Stimulated activated naive CD4-positive, alpha-beta T cell treated with Interleukin-2 at 50 U/mL for 16 hours (primary cell): ENCODE measurements around the gene MAGI1.
"Not testable (repeated sequence)": the region's sequence is repeated elsewhere in the genome, so short reads cannot be mapped to it uniquely, and the experiment has no call there.

Experiments
- DNase-seq: peaks from one replicate; lab custom pipeline; 2025; lab: John Stamatoyannopoulos, UW

The MAGI1 gene

GRCh38 chr3:65904016-65904415, 134.7 kb downstream of the MAGI1 start:
- no peak for DNase-seq

DNA sequence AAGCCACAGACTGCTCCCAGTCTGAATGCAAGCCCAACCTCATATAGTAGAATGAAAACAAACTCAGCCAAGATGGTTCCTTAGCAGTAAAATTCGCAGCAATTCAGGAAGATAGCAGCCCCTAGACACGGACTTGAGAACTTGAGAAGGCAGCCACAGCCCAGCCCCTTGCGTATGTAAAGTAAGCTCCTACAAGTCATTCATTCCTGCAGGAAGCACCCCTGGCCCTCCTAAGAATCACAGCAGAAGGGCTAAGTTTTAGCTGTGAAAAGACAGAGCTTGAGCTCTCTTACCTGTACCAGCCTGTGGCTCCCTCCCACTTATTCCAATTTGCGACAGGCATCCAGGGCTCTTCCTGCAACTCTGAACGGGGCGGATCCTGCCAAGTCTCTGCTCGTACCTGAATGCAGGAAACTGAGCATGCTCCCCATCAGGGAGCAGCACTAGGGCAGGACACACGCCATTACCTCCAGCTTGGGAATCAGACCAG, 136.4 kb downstream of the MAGI1 start:
- DNase-seq = no peak

GRCh38 chr3:65901226-65901625, 137.5 kb downstream of the MAGI1 start:
- DNase-seq = no peak

DNA sequence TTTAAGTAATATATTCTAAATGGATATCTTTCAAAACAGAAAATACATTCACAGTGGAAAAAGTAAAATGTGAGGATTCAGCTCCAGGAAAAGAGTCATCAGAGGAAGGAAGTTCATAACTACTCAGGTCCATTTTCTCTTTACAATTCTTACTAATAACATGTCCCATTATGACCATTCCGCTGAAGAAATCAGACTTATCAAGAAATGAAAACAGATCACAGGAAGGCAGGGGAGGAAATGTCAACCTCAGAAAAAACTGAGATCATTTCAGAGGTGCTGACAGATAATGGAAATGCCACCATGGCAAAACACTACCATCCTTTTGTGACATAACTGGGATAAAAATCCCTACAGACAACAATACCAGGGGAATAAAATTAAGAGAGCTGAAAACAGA, 139.5 kb downstream of the MAGI1 start:
- no peak for DNase-seq

DNA sequence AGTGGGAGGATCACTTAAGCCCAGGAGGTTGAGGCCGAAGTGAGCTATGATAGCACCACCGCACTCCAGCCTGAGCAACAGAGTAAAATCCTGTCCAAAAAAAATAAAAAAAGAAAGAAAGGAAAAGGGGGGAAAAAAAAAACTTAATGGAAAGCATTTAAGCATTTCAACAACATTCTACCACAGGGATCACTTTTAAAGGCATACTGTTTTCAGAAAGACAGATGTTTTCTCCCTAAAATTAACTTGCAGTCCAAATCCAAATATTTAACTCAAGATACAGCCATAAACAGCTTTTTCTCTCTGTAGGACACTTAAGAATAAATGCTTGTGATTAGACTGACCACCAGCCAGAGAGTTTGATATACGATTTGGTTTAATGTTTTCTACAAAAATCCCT, 141.0 kb downstream of the MAGI1 start:
- DNase-seq = no peak

GRCh38 chr3:65896321-65896720, 142.4 kb downstream of the MAGI1 start:
- no peak for DNase-seq

GRCh38 chr3:65894679-65895453, 143.9 kb downstream of the MAGI1 start:
- DNase-seq = no peak

- DNase-seq = no peak
Observed at GRCh38 chr3:65894126-65894525, 144.6 kb downstream of the MAGI1 start.

- no peak for DNase-seq
Observed at GRCh38 chr3:65893631-65894030, 145.1 kb downstream of the MAGI1 start.

GRCh38 chr3:65891477-65891876, 147.2 kb downstream of the MAGI1 start:
- DNase-seq = not testable (repeated sequence)

DNA sequence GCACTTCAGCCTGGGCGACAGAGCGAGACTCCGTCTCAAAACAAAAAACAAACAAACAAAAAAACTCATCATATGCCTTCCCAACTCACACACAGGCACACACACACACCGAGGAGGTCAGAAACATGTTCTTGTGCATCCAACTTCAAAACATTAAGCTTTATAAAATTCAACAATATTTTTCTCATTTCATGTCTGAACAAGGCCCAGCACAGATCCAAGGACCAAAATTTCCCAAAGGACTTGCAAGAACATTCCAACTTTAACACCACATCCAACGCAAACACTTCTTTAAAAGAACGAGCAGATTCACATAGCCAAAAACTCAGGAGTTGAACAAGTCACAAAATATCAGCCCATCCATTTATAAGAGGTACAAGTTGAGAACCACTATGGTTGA, 148.4 kb downstream of the MAGI1 start:
- DNase-seq = no peak

DNA sequence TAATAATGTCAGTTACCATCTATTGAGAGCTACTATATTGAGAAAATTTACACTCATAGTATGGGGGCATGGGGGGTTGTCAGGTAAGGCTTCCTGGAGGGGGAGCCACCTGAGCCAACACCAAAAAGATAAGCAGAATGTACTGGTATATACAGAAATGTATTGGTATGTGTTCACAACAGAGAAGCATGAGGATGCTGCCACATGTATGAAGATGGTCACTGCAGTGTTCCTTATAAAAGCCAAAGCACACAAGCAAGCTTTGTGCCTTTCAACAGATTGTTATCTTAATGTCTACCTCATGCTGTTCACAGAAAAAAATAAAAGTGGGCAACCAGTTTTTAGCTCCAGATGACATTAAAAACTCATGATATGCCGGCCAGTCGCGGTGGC, 149.0 kb downstream of the MAGI1 start:
- DNase-seq = no peak

DNA sequence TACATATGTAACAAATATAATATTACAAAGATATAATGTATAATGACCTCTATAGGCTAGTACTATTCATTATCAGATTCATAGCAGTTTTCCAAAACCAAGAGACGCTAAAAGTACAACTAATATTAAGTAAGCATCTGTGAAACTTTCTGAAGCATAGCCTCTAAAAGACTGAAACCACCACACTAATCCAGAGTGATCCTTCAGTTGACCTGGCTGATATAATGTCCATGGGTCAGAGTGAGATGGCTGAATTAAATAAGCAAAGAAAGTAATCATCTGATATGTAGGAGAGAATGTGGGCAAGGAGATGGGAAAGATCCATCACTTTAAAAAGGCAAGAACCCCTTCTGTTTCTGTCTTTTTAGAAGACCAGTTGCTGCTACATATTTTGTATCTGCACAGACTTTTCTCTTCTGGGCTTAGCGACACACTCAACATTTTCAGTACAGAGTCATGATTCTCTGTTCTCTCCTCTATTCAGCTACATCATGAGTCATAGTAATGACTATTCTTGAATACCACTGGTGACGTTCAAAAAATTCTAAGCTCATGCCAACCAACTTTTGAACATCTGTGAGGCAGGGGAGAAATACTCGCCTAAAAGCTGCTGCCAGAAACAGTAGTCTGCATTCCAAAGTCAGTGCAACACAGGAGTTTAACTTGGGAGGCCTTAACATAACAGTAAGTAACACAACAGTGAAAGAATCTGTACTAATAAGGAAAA, 149.6 kb downstream of the MAGI1 start:
- no peak for DNase-seq

DNA sequence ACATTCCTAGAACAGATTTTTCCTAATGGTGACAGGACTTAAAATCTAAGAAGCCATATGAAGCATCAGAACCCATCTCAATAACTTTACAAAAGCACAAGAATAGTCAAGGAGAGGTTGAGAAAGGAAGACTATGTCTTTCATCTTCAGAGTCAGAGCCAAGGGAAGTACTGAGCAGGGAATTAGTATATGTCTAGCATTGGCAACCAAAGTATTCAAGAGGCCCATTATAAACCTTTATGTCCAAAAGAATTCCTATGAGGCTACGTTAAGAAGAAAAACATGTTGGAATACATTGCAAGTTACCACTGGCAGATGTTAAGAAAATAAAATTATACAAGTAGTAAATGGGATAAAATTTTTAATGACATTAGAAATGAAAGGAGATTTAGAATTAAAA, 150.5 kb downstream of the MAGI1 start:
- DNase-seq = no peak

DNA sequence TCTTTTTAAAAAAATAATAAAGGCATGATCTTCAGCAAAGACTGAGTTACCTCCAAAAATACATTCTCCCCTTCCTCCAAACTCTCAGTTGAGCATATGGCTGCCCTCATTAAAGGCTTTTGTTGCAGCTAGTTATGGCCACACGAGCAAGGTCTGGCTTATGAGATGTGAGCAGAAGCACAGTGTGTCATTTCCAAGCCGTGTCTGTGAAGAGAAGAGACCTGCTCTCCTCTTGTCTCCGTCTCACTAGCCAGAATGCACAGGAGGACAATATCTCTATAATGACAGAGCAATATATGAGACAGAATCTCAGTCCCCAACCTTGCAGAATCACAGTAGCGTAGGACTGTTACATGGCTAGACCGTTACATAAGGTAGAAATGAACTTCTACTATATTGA, 152.3 kb downstream of the MAGI1 start:
- DNase-seq = no peak

GRCh38 chr3:65884071-65884470, 154.6 kb downstream of the MAGI1 start:
- DNase-seq = no peak

DNA sequence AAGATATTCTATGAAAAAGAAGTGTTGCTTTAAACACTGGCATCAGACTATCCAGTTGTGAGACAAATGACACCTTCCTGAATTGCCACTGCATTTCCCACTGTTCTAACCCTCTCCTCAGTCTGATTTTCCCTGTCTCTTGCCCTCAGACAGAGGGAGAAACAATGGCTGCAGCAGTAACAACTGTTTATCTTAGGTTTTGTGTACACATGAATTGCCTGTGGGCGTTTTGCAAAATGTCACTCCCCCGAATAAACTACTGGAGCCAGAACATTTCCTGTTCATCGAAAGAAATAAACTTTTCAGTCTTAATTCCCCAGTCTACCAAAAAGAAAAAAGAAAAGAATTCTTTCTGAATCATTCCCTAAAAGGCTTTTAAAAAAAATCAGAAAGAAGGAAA, 155.1 kb downstream of the MAGI1 start:
- no peak for DNase-seq

GRCh38 chr3:65880350-65880749, 158.4 kb downstream of the MAGI1 start:
- no peak for DNase-seq

GRCh38 chr3:65879372-65879771, 159.3 kb downstream of the MAGI1 start:
- DNase-seq = no peak

DNA sequence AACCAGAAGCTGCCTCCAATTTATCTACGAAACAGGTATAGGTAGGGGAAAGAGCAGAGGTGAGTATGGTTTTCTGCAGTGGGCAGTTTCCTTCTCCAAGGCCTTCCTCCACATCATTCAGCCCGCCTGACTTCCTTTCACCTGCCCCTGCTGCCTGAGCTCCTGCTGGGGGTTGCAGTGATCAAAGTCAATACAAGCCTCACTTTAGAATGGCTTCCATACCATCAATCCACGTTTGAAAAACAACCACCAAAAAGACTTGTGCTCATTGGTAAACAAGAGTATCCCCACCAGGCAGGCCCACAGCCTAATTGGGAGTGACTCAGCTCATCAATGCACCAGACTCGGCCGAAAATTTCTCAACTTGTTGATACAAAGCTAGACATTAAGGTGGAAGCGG, 159.9 kb downstream of the MAGI1 start:
- no peak for DNase-seq

GRCh38 chr3:65877160-65877559, 161.6 kb downstream of the MAGI1 start:
- no peak for DNase-seq

DNA sequence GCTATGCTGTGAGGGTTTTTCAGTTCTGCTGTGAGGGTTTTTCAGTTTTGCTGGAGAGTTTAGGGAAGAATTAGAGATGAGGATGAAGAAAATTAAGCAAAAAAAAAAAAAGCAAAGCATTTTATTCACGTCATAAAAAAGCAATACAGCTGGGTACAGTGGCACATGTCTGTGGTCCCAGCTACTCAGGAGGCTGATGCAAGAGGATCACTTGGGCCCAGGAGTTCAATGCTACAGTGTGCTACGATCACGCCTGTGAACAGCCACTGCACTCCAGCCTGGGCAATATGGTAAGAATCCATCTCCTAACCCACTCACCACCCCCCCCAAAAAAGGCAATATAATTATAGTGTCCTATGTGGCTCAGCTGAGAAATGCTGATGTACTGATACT, 162.7 kb downstream of the MAGI1 start:
- DNase-seq = no peak

DNA sequence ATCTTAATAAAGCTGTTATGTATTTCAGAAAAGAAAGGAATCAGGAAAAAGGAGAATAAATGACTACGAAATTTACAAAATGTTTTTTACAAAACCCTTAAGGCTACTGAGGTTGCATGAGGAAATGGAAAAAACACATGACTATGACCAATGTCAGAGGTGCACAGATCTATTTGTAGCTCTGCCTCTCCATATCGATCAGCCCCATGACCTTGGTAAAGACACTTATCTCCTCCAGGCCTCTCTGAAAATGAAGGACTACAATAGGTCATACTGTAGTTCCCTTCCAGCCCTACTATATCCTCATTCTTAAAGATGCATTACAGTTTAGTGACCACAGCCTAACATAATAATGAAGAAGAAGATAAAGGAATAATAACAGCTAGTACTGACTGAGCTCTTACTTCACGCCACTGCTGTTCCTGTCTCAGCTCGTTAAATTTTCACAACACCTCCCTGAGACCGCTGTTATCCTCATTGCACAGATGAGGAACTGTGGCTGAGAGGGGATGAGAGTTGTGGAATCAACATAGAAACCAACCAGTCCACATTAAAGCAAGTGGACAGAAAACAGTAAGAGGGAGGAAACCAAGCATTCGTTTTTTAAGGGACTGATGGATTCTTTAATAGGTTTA, 163.2 kb downstream of the MAGI1 start:
- no peak for DNase-seq
